ENCODE results near the gene TMIGD1.

The TMIGD1 gene

DNA sequence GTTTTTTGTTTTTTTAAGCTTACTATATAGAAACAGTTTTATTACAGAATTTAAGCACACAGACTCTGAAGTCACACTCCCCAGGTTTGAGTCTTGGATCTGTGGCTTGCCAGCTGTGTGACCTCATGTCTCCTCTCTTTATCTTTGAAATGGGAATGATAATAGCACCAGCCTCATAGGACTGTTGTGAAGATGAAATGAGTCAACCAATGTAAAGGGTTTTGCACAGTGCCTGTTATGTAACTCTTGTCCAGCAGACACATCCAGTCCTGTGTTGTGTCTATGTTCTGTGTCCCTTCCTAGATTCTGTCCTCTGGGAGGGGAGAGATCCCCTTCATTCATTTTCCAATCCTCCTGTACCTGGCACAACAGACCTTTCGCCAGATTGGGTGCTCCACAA, 41.8 kb upstream of the TMIGD1 start:
- Histone ChIP-seq H3K4me3 (ENCODE audit: low read length) (no peak overlapping the region), H3K9me3 (ENCODE audit: insufficient read depth, low read depth, low read length) (no peaks in the 10 kb centered on the region), H3K4me1 (ENCODE audit: insufficient read depth, low read length) (peaks cover 18% of the 10 kb centered on the region), H3K27ac (ENCODE audit: low read length) (no peak overlapping the region), H3K9ac (ENCODE audit: low read depth, low read length) (no peak overlapping the region), H3K27me3 (ENCODE audit: insufficient read depth, low read length) (peaks cover 43% of the 10 kb centered on the region), H3K36me3 (ENCODE audit: insufficient read depth, low read depth, low read length) (no peaks in the 10 kb centered on the region)

DNA sequence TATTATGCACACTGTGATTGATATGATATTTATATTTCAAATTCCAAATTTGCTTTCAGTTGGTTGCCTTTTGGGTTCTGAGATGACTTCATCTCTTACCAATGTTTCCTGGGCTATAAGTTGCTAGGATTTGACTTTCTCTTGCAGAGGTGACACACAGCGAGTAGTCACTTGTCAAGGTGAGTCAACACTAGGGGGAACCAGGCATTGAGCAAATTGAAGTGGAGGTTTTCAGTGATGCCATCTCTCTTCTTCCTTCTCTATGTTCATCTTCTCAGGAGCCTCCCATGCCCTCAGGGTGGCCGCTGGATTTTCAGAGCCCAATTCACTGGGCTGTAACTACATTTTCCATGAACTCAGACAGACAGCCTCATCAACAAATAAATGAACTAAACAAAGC, 38.9 kb upstream of the TMIGD1 start:
- H3K27ac ChIP-seq (ENCODE audit: low read length) = no peak overlapping the region
- H3K36me3 ChIP-seq (ENCODE audit: insufficient read depth, low read depth, low read length) = no peaks in the 10 kb centered on the region
- H3K4me1 ChIP-seq (ENCODE audit: insufficient read depth, low read length) = peaks cover 10% of the 10 kb centered on the region; the same call in 1 of the 2 replicates
- peaks cover 22% of the 10 kb centered on the region for H3K27me3 ChIP-seq (ENCODE audit: insufficient read depth, low read length)
- H3K9me3 ChIP-seq (ENCODE audit: insufficient read depth, low read depth, low read length) = no peaks in the 10 kb centered on the region
- no peak overlapping the region for H3K9ac ChIP-seq (ENCODE audit: low read depth, low read length)
- no peak overlapping the region for H3K4me3 ChIP-seq (ENCODE audit: low read length)

DNA sequence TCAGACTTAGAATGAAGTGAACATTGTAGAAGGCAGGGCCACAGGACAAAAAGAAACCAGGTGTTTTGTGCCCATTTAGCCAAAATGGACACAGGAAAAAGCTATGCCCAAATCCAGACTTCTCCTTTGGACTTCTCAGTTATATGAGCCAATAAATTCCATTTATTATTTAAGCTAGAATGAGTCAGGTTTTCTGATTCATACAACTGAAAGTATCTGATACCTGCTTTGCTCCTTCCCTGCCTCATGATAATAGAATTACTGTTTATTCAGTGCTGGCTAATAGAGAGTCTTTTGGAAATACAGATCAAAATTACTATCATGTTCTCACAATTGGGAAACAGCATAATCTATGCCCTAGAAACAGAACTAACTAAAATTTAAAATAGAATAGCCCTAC, 36.1 kb upstream of the TMIGD1 start:
- no peaks in the 10 kb centered on the region for H3K9me3 ChIP-seq (ENCODE audit: insufficient read depth, low read depth, low read length)
- no peak overlapping the region for H3K27ac ChIP-seq (ENCODE audit: low read length)
- H3K4me1 ChIP-seq (ENCODE audit: insufficient read depth, low read length) = no peaks in the 10 kb centered on the region
- H3K27me3 ChIP-seq (ENCODE audit: insufficient read depth, low read length) = no peaks in the 10 kb centered on the region
- H3K36me3 ChIP-seq (ENCODE audit: insufficient read depth, low read depth, low read length) = no peaks in the 10 kb centered on the region
- no peak overlapping the region for H3K4me3 ChIP-seq (ENCODE audit: low read length)
- H3K9ac ChIP-seq (ENCODE audit: low read depth, low read length) = no peak overlapping the region

DNA sequence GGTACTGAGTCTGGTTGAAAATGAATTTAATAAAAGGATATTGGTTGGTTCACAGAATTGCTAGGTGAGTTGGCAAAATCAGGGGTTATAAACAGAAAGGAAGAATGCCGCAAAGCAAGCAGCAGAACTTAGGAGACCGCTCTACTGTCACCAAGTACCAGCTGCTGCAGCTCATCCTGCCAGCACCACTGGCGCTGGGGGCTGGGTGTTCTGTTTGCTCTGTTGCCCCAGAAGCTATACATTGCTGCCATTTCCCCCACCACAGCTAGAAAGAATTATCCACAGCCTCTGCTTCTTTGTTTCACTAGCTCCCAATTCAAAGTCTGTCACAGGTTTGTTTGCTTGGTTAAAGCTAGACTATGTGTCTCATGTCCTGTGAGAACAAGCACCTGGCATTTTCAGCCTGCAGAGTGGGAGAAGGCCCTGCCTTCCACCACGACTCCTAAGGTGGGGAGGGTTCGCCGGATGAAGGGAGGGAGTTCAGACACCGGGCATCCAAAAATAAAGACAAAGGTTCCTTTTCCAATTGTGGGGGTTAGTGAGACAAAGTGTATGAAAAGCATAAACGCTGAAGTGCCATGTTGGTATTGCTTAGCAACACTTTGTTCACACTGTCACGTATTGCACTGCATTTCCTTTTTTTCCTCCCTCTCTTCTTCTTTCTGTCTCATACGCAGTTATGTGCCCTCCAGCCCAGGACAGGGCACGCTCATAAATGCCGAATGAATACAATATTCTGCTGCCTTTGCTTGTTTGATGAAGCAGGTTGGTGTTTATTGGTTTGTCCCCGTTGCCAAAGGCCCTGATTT, 35.3 kb upstream of the TMIGD1 start:
- H3K4me1 ChIP-seq (ENCODE audit: insufficient read depth, low read length) = no peaks in the 10 kb centered on the region
- no peak overlapping the region for H3K4me3 ChIP-seq (ENCODE audit: low read length)
- no peaks in the 10 kb centered on the region for H3K27me3 ChIP-seq (ENCODE audit: insufficient read depth, low read length)
- no peak overlapping the region for H3K27ac ChIP-seq (ENCODE audit: low read length)
- no peak overlapping the region for H3K9ac ChIP-seq (ENCODE audit: low read depth, low read length)
- H3K9me3 ChIP-seq (ENCODE audit: insufficient read depth, low read depth, low read length) = no peaks in the 10 kb centered on the region
- H3K36me3 ChIP-seq (ENCODE audit: insufficient read depth, low read depth, low read length) = no peaks in the 10 kb centered on the region

DNA sequence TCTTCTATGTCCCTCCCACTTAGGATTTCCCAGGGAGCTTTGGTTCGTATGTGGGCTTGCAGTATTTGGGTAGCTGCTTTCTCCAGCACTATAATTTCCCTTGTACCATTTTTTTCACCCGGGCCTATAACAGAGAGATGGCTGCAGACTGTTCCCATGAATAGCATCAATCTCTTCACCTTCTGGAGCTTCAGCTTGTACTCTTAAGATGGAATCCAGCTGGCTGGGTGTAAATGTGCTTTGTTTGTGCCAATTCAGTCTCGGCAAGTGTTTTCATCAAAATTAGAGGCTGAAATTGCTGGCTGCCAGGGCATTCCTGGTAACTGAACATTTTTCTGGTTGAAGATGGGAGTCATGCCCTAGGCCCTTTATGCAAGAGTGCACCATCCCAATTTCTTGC, 32.7 kb upstream of the TMIGD1 start:
- Histone ChIP-seq H3K9me3 (ENCODE audit: insufficient read depth, low read depth, low read length) (peaks cover 6% of the 10 kb centered on the region), H3K4me1 (ENCODE audit: insufficient read depth, low read length) (no peaks in the 10 kb centered on the region), H3K36me3 (ENCODE audit: insufficient read depth, low read depth, low read length) (no peaks in the 10 kb centered on the region), H3K9ac (ENCODE audit: low read depth, low read length) (no peak overlapping the region), H3K27me3 (ENCODE audit: insufficient read depth, low read length) (no peaks in the 10 kb centered on the region), H3K4me3 (ENCODE audit: low read length) (no peak overlapping the region), H3K27ac (ENCODE audit: low read length) (no peak overlapping the region)

DNA sequence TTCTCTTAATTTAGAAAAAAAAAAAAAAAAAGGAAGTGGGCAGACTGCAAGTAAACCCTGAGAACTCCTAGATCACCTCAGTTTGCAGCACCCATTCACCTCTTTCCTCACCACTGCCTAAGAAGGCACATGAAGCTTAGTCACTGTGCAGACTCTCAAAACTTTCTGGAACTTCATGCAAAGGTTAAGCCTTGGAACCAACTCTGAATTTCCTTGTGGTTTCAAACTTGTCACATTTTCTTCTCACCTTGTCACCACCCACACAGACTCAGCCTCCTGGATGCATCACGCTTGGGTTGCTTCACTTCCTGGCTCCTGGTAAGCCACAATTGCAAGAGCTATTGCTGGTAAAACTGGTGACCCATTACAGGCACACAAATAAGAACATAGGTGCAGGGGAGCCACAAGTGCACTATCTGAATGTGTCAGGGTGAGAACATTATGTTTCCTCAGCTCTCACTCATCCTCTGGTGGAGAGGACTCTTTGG, 29.9 kb upstream of the TMIGD1 start:
- Histone ChIP-seq H3K4me3 (ENCODE audit: low read length) (no peak overlapping the region), H3K27ac (ENCODE audit: low read length) (no peak overlapping the region), H3K27me3 (ENCODE audit: insufficient read depth, low read length) (no peaks in the 10 kb centered on the region), H3K4me1 (ENCODE audit: insufficient read depth, low read length) (no peaks in the 10 kb centered on the region), H3K36me3 (ENCODE audit: insufficient read depth, low read depth, low read length) (no peaks in the 10 kb centered on the region), H3K9me3 (ENCODE audit: insufficient read depth, low read depth, low read length) (peaks cover 6% of the 10 kb centered on the region), H3K9ac (ENCODE audit: low read depth, low read length) (no peak overlapping the region)

DNA sequence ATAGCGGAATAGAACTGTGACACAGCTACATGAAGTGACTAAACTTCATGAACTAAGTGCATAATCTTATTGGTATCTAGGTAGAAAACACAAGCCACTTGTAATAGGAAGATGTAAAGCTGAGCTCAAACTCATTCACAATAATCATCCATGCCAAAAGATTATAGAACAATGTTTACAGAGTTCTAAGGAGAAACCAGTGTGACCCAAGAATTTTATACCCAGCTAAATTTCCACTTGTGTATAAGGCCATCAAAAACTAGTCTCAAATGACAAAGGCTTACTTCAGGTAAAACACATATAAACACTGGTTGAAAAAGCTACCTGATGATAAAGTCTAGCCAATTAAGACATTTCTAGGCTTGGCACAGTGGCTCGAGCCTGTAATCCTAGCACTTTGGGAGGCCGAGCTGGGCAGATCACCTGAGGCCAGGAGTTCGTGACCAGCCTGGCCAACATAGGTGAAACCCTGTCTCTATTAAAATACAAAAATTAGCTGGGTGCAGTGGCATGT, 28.0 kb upstream of the TMIGD1 start:
- Histone ChIP-seq H3K4me1 (ENCODE audit: insufficient read depth, low read length) (no peaks in the 10 kb centered on the region), H3K9ac (ENCODE audit: low read depth, low read length) (no peak overlapping the region), H3K4me3 (ENCODE audit: low read length) (no peak overlapping the region), H3K9me3 (ENCODE audit: insufficient read depth, low read depth, low read length) (peaks cover 6% of the 10 kb centered on the region), H3K27ac (ENCODE audit: low read length) (no peak overlapping the region), H3K36me3 (ENCODE audit: insufficient read depth, low read depth, low read length) (no peaks in the 10 kb centered on the region), H3K27me3 (ENCODE audit: insufficient read depth, low read length) (no peaks in the 10 kb centered on the region)

DNA sequence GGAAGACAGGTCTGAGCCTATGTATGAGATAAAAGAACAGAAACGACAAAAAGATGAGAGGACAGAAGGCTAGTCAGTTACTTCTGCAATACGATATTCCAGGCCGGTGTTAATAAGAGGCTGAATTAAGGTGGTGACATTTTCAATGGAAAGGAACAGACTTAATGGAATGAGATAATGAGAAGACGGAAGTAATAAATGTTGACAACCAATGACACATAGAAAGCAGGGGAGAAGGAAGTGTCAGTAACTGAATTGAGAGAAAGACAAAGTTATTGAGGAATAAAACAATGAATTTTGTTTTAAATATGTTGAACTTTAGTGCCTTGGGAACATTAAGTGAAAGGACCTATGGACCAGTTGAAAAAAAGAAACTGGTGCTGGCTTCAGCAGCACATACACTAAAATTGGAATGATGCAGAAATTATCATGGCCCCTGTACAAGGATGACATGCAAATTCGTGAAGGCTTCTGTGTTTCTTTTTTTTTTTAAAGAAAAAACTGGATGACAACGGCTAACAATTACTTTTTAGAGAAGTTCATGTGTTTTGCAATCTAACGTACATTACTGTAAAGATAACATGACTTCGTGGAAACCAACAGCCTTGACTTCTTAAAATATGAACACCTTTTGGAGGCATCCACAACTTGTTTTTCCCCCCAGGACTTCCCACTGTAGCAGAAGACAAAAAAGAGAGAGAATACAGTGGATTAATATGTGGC, 26.4 kb upstream of the TMIGD1 start:
- H3K4me3 ChIP-seq (ENCODE audit: low read length) = no peak overlapping the region
- no peak overlapping the region for H3K27ac ChIP-seq (ENCODE audit: low read length)
- no peaks in the 10 kb centered on the region for H3K27me3 ChIP-seq (ENCODE audit: insufficient read depth, low read length)
- H3K9me3 ChIP-seq (ENCODE audit: insufficient read depth, low read depth, low read length) = peaks cover 6% of the 10 kb centered on the region
- no peaks in the 10 kb centered on the region for H3K4me1 ChIP-seq (ENCODE audit: insufficient read depth, low read length)
- H3K36me3 ChIP-seq (ENCODE audit: insufficient read depth, low read depth, low read length) = no peaks in the 10 kb centered on the region
- no peak overlapping the region for H3K9ac ChIP-seq (ENCODE audit: low read depth, low read length)

DNA sequence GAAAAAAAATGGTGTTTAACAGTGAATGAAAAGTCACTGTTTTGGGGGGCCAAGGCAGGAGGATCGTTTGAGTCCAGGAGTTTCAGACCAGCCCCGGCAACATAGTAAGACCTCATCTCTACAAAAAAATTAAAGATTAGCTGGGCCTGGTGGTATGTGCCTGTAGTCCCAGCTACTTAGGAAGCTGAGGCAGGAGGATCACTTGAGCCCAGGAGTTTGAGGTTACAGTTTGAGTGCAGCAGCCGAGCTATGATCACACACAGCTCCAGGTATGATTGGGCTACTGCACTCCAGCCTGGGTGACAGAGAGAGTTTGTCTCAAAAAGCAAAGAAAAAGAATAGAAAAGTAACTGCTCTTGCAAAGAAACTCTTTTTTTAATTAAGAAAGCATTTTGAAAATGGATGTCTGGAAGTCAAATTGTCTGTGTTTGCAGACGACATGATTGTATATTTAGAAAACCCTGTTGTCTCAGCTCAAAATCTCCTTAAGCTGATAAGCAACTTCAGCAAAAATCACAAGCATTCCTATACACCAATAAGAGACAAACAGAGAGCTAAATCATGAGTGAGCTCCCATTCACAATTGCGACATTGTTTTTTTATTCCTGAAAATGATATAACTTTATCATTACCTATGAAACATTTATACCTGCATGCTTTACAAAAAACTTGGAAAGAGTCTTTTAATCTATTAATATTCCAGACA, 24.4 kb upstream of the TMIGD1 start:
- Histone ChIP-seq H3K27ac (ENCODE audit: low read length) (no peak overlapping the region), H3K9me3 (ENCODE audit: insufficient read depth, low read depth, low read length) (peaks cover 6% of the 10 kb centered on the region), H3K36me3 (ENCODE audit: insufficient read depth, low read depth, low read length) (no peaks in the 10 kb centered on the region), H3K27me3 (ENCODE audit: insufficient read depth, low read length) (no peaks in the 10 kb centered on the region), H3K4me1 (ENCODE audit: insufficient read depth, low read length) (no peaks in the 10 kb centered on the region), H3K9ac (ENCODE audit: low read depth, low read length) (no peak overlapping the region), H3K4me3 (ENCODE audit: low read length) (no peak overlapping the region)

DNA sequence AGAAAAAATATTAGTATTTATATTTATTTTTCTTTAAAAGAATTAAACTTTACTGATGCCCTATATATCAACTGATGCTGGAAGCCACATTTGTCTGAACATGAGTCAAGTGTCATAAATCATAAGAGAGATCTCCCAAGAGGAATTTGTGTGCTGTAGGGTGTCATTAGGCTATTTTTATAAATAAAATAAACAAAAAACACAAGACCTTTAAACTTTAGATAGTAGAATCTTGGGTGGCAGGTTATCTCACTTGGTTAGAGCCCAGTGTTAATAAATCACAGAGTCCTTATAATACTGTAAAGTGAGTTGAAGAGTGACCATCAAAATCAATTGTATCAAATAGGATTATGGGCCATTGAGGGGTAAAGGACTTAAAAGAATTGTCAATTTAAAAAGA, 23.6 kb upstream of the TMIGD1 start:
- Histone ChIP-seq H3K9me3 (ENCODE audit: insufficient read depth, low read depth, low read length) (peaks cover 6% of the 10 kb centered on the region), H3K36me3 (ENCODE audit: insufficient read depth, low read depth, low read length) (no peaks in the 10 kb centered on the region), H3K27me3 (ENCODE audit: insufficient read depth, low read length) (no peaks in the 10 kb centered on the region), H3K27ac (ENCODE audit: low read length) (no peak overlapping the region), H3K4me3 (ENCODE audit: low read length) (no peak overlapping the region), H3K4me1 (ENCODE audit: insufficient read depth, low read length) (no peaks in the 10 kb centered on the region), H3K9ac (ENCODE audit: low read depth, low read length) (no peak overlapping the region)

DNA sequence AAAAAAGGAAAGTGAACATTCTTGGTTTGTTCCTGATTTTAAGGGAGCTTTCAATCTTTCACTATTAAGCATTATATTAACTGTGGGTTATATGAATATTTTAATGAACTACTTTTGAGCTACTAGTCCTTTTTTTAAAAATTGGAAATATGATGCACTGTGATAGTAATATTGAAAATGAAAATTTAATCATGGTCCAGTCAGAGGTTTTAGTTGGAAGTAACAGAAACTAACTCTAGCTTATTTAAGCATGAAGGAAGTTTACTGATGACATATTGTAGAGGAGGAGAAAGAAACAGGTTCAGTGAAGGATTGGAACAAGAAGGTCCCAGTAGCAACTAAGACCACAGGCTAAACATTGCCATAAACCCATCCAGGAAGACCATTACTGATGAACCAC, 20.8 kb upstream of the TMIGD1 start:
- H3K36me3 ChIP-seq (ENCODE audit: insufficient read depth, low read depth, low read length) = no peaks in the 10 kb centered on the region
- no peaks in the 10 kb centered on the region for H3K4me1 ChIP-seq (ENCODE audit: insufficient read depth, low read length)
- no peak overlapping the region for H3K4me3 ChIP-seq (ENCODE audit: low read length)
- no peaks in the 10 kb centered on the region for H3K27me3 ChIP-seq (ENCODE audit: insufficient read depth, low read length)
- no peak overlapping the region for H3K9ac ChIP-seq (ENCODE audit: low read depth, low read length)
- H3K27ac ChIP-seq (ENCODE audit: low read length) = no peak overlapping the region
- no peaks in the 10 kb centered on the region for H3K9me3 ChIP-seq (ENCODE audit: insufficient read depth, low read depth, low read length)

All from iPS-20b (cell line).